Ascending aorta (tissue), 2 donors: ENCODE results near the gene EXOC4. TPM values are rescaled to one million over a fixed set of nuclear protein-coding genes. Genes with fewer than 3 reads are reported as not detected.

Experiments used
- DNase-seq, 2 donors: peaks; one replicate each; pipeline ENCODE4 v3.0.0-alpha.2; 2019; ENCODE audit warnings: low spot score in 2 of 2
- H3K27ac ChIP-seq, 2 donors: fragments of 200-600 bp; sonication (generic); one replicate each; pipeline ENCODE4 v1.5.1; 2016 to 2017; ENCODE audit warnings: mild to moderate bottlenecking in 1 of 2
- H3K27me3 ChIP-seq: fragments of 200-600 bp; sonication (generic); one replicate; pipeline ENCODE4 v1.5.1; 2017
- H3K36me3 ChIP-seq, 2 donors: fragments of 200-600 bp; sonication (generic); one replicate each; pipeline ENCODE4 v1.5.1; 2016
- H3K4me1 ChIP-seq, 2 donors: fragments of 200-600 bp; sonication (generic); one replicate each; pipeline ENCODE4 v1.5.1; 2016 to 2017; ENCODE audit warnings: mild to moderate bottlenecking in 1 of 2
- H3K4me3 ChIP-seq, 2 donors: fragments of 200-600 bp; sonication (generic); one replicate each; pipeline ENCODE4 v1.5.1; 2016 to 2017; ENCODE audit warnings: mild to moderate bottlenecking in 1 of 2
- H3K9me3 ChIP-seq, 2 donors: fragments of 200-600 bp; sonication (generic); one replicate each; pipeline ENCODE4 v1.5.1; 2016
- intact Hi-C: fragments of 100-400 bp; cut with DNase I; formaldehyde crosslinking; loops from one replicate; pipeline ENCODE4 v1.15.1; 2023
- total RNA-seq: library from RNA; depleted of rRNA; stranded (reverse); fragments of >200 nt; gene quantifications from one replicate; pipeline ENCODE4 v1.1.0, GENCODE V29; 2016
- TF ChIP-seq, protein P1 (sequence below), 3 experiments: fragments of 200-600 bp in 2 of 3; fragments of 450-650 bp in 1 of 3; sonication (generic) in 2 of 3; IDR thresholded peaks; one replicate each; pipeline ENCODE4 v1.5.1; 2016 to 2019; ENCODE audit warnings: antibody characterized with exemption in 3 of 3, mild to moderate bottlenecking in 1 of 3, moderate library complexity in 1 of 3

Gene EXOC4
- total RNA-seq, 1 donor from 2014 or later, result 27.1 TPM

DNA sequence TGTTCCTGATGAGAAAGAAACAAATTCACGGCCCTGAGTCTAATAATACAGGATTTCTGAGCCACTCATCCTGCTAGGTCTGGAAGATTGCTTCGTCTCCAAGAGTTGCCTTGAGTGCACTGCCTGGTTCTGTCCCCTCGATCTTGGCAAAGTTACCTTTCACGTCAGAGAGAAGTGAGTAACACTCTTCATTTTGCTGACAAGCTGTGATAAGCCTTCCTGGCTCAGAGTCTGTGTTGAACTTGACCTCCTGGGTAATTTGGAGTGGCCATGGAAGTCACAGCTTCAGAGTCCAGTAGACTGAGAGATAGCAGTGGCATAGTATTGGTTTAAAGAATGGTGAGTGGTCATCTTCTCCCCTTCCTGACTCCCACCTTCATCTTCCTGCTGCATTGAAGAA, 809.6 kb downstream of the EXOC4 start:
- Histone ChIP-seq H3K36me3 (no peaks in the 10 kb centered on the region), H3K4me1 (no peaks in the 10 kb centered on the region), H3K27me3 (no peaks in the 10 kb centered on the region), H3K4me3 (no peak overlapping the region), H3K9me3 (no peaks in the 10 kb centered on the region), H3K27ac (no peak overlapping the region)
- DNase-seq, result no peak
- TF ChIP-seq, protein P1, sequence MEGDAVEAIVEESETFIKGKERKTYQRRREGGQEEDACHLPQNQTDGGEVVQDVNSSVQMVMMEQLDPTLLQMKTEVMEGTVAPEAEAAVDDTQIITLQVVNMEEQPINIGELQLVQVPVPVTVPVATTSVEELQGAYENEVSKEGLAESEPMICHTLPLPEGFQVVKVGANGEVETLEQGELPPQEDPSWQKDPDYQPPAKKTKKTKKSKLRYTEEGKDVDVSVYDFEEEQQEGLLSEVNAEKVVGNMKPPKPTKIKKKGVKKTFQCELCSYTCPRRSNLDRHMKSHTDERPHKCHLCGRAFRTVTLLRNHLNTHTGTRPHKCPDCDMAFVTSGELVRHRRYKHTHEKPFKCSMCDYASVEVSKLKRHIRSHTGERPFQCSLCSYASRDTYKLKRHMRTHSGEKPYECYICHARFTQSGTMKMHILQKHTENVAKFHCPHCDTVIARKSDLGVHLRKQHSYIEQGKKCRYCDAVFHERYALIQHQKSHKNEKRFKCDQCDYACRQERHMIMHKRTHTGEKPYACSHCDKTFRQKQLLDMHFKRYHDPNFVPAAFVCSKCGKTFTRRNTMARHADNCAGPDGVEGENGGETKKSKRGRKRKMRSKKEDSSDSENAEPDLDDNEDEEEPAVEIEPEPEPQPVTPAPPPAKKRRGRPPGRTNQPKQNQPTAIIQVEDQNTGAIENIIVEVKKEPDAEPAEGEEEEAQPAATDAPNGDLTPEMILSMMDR (IDR thresholded peaks at IDR 0.05), result no peak
- intact Hi-C loops, result no loop called here

DNA sequence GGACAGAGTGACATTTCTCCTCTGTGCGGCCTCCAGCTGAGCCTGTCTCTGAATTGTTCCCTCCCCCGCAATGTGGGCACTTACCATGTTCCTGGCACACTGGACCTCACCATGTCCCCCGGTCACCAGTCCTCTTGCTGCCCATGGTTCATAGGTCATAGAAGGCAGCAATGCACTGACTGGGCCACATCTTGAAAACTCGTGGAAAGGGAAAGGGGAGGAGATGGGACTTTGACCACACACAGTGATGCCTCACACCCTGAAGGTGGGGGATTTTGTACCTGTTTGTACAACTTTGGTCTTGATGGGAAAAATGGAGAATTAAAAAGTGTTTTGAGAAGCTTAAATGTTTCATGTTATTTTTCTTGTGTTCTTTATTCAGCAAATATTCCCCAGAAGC, 812.5 kb downstream of the EXOC4 start:
- Histone ChIP-seq H3K36me3 (no peaks in the 10 kb centered on the region), H3K4me1 (no peaks in the 10 kb centered on the region), H3K4me3 (no peak overlapping the region), H3K9me3 (no peaks in the 10 kb centered on the region), H3K27ac (no peak overlapping the region), H3K27me3 (no peaks in the 10 kb centered on the region)
- intact Hi-C loops, result no loop called here
- TF ChIP-seq, protein P1 (IDR thresholded peaks at IDR 0.05), result no peak
- DNase-seq, result no peak

DNA sequence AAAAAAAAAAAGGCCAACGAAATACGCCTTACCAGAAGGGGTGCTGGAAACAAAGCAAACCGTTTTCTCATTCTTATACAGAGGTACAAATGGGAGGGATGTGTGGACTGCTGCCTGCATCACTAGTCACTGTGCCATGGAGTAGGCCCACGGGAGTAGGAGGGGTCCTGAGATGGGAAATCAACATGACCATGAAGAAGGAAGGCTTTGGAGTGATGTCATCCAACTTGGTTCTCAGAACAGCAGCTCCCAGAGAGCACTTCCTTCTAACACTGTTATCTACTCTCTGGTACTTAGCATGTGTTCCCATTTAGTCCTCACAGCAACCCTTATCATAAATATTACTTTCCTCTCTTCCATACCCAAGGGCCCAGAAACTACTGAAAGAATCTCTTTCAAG, 814.3 kb downstream of the EXOC4 start:
- intact Hi-C loops, result no loop called here
- TF ChIP-seq, protein P1 (IDR thresholded peaks at IDR 0.05), result no peak
- Histone ChIP-seq H3K27me3 (no peaks in the 10 kb centered on the region), H3K9me3 (no peaks in the 10 kb centered on the region), H3K4me3 (no peak overlapping the region), H3K4me1 (no peaks in the 10 kb centered on the region), H3K36me3 (no peaks in the 10 kb centered on the region), H3K27ac (no peak overlapping the region)
- no peak for DNase-seq

DNA sequence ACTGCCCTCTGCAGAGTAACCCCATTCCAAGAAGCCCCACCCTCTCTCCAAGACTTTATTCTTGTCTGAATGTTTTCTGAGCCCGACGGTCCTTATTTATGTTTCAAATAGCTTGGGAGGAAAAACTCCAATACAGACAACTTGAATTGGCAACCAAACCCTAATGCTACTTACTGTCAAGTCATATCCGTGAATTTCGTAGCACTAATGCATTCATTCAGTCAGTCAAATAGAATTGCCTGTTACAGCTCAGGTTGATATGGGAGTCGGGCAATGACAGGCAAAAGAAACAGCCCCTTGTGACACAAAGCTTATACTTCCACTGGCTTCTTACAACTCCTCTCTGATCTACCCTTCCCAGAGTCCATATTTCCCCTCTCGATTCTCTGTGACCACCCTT, 815.8 kb downstream of the EXOC4 start:
- no peak for DNase-seq
- intact Hi-C loops, result no loop called here
- Histone ChIP-seq H3K4me1 (no peaks in the 10 kb centered on the region), H3K4me3 (no peak overlapping the region), H3K36me3 (no peaks in the 10 kb centered on the region), H3K27ac (no peak overlapping the region), H3K9me3 (no peaks in the 10 kb centered on the region), H3K27me3 (no peaks in the 10 kb centered on the region)
- TF ChIP-seq, protein P1 (IDR thresholded peaks at IDR 0.05), result no peak

DNA sequence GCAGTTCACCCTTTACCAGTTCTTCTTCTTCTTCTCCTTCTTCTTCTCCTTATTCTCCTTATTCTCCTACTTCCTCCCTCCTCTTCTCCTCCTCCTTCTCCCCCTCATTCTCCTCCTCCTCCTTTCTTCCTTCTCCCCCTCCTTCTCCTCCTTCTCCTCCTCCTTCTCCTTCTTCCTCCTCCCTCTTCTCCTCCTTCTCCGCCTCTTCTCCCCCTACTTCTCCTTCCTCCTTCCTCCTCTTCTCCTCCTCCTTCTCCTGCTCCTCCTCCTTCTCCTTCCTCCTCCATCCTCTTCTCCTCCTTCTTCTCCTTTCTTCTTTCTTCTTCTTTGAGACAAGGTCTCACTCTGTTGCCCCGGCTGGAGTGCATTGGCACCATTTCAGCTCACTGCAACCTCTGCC, 816.3 kb downstream of the EXOC4 start:
- Histone ChIP-seq H3K36me3 (no peaks in the 10 kb centered on the region), H3K9me3 (no peaks in the 10 kb centered on the region), H3K4me1 (no peaks in the 10 kb centered on the region), H3K27me3 (no peaks in the 10 kb centered on the region), H3K27ac (no peak overlapping the region), H3K4me3 (no peak overlapping the region)
- TF ChIP-seq, protein P1 (IDR thresholded peaks at IDR 0.05), result no peak
- intact Hi-C loops, result no loop called here
- no peak for DNase-seq

DNA sequence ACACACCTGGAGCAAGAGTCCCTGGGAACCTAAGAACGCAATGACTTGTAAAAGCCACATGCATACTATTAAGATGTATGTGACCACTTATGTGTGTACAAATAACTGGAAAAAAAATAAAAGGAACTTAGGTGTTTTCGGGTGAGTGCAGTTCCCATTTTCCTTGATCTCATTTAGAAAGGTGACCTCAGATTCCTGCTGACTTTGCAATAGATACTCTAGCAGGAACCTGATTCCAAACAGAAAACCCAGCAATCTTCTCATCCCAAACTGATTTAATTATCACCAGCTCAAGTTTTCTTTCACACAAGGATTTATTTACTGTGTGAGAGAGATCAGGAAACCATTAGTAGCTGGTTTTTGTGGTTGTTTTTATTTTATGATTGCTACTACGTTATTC, 817.8 kb downstream of the EXOC4 start:
- no peak overlapping the region for H3K27ac ChIP-seq
- no peaks in the 10 kb centered on the region for H3K9me3 ChIP-seq
- no peak for DNase-seq
- TF ChIP-seq, protein P1 (IDR thresholded peaks at IDR 0.05), result no peak
- intact Hi-C loops, result no loop called here
- H3K36me3 ChIP-seq, result no peaks in the 10 kb centered on the region
- H3K4me1 ChIP-seq, result no peaks in the 10 kb centered on the region
- H3K27me3 ChIP-seq, result no peaks in the 10 kb centered on the region
- no peak overlapping the region for H3K4me3 ChIP-seq
